ENCODE data around the gene PPP1R9B. TPM values are rescaled to one million over a fixed set of nuclear protein-coding genes. Genes with fewer than 3 reads are reported as not detected.

PPP1R9B gene
- total and polyA plus RNA-seq, 3 experiments from 2014 or later: 1.7 to 89.0 (median 86.9) TPM

DNA sequence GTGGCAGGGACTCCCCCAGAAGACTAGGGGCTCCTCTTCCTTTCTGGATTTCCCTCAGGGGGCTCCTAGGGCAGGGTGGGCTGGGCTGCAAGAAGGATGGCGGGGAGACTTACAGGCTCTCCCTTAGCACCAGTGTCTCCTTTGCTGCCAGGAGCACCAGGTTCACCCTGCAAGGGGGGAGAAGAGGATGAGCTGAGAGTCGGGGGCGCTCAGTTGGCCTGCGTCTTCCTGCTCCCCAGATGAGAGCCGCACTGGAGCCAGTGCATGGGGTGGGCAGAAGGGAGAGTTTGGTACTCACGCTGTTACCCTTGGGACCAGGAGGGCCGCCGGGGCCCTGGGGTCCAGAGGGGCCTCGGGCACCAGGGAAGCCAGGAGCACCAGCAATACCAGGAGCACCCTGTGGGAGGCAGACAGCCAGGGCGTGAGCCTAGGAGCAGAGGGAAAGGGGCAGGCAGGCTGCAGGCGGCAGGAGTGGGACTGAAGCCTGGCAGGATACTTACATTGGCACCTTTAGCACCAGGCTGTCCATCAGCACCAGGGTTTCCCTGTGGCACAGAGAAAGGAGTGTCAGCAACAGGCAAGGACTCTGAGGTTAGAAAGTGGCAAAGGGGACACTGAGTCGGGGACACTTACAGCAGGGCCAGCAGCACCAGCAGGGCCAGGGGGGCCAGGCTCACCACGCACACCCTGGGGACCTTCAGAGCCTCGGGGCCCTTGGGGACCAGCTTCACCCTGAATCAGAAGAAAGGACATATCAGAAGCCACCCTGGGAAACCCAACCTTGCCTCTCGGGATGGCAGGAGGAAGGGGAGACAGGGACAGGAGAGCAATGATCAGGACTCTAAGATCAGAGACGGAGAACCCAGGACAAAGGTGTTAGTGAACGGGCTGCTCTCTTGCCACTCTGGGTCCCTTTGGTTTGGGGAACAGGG is 44.7 kb upstream of the PPP1R9B start:
- Histone ChIP-seq H3K4me1 (ENCODE audit: insufficient read depth, low read length) (peaks cover 5% of the 10 kb centered on the region), H3K9me3 (ENCODE audit: low read length) (no peaks in the 10 kb centered on the region), H3K27ac (ENCODE audit: low read depth, low read length) (no peak overlapping the region), H3K36me3 (ENCODE audit: insufficient read depth, low read length) (no peaks in the 10 kb centered on the region), H3K4me3 (ENCODE audit: low read length) (no peak overlapping the region), H3K27me3 (ENCODE audit: insufficient read depth, low read length, poor library complexity, severe bottlenecking) (peaks cover 3% of the 10 kb centered on the region)
- Mint-ChIP-seq H3K27ac (peak overlapping the region in 2 of 8 donors; percentile 4 to 7), H3K9me3 (no peaks in the 10 kb centered on the region), H3K4me1 (peaks cover 5 to 16% (median 7%) of the 10 kb centered on the region in 3 donors), H3K4me3 (no peak overlapping the region), H3K36me3 (no peaks in the 10 kb centered on the region), H3K27me3 (peaks cover 5 to 10% of the 10 kb centered on the region in 2 donors)
- no peak for DNase-seq
- ChIA-PET POLR2A (no interaction called here), CTCF (no interaction called here)

DNA sequence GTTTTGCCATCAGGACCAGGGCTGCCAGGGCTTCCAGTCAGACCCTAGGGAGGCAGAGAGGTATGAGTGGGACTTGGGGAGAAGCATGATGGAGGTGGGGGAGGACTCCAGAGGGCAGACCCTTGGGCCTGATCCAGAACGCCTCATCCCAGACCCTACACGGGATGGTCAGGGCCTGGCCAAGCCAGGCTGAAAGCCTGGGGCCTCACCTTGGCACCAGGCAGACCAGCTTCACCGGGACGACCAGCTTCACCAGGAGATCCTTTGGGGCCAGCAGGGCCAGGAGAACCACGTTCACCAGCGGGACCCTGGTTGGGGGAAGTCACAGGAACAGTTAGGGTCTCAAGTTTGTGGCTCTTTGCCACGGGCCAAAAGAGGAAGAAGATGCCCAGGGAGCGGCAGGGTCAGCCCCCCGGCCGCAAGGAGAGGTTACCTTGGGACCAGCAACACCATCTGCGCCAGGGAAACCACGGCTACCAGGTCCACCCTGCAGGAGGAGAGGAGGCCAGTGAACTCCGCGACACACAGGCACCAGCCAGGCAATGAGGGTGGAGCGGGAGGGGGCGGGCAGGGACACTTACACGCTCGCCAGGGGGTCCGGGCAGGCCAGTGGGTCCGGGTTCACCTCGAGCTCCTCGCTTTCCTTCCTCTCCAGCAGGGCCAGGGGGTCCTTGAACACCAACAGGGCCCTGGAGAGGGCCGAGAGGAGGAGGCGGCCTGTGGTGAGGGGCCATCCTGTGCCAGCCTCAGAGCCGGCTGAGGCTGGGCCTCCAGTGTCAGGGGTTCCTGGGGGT is 43.9 kb upstream of the PPP1R9B start:
- Mint-ChIP-seq H3K9me3 (no peaks in the 10 kb centered on the region), H3K4me1 (peaks cover 0 to 10% (median 3%) of the 10 kb centered on the region in 3 donors), H3K27me3 (peaks cover 5 to 10% of the 10 kb centered on the region in 2 donors), H3K4me3 (no peak overlapping the region), H3K36me3 (no peaks in the 10 kb centered on the region), H3K27ac (peak overlapping the region in 1 of 8 donors; percentile 54)
- H3K9me3 ChIP-seq (ENCODE audit: low read length): no peaks in the 10 kb centered on the region
- ChIA-PET CTCF (no interaction called here), POLR2A (no interaction called here)
- no peak for DNase-seq
- H3K27ac ChIP-seq (ENCODE audit: low read depth, low read length): no peak overlapping the region
- no peaks in the 10 kb centered on the region for H3K27me3 ChIP-seq (ENCODE audit: insufficient read depth, low read length, poor library complexity, severe bottlenecking)
- no peaks in the 10 kb centered on the region for H3K36me3 ChIP-seq (ENCODE audit: insufficient read depth, low read length)
- H3K4me3 ChIP-seq (ENCODE audit: low read length): no peak overlapping the region
- no peaks in the 10 kb centered on the region for H3K4me1 ChIP-seq (ENCODE audit: insufficient read depth, low read length)

DNA sequence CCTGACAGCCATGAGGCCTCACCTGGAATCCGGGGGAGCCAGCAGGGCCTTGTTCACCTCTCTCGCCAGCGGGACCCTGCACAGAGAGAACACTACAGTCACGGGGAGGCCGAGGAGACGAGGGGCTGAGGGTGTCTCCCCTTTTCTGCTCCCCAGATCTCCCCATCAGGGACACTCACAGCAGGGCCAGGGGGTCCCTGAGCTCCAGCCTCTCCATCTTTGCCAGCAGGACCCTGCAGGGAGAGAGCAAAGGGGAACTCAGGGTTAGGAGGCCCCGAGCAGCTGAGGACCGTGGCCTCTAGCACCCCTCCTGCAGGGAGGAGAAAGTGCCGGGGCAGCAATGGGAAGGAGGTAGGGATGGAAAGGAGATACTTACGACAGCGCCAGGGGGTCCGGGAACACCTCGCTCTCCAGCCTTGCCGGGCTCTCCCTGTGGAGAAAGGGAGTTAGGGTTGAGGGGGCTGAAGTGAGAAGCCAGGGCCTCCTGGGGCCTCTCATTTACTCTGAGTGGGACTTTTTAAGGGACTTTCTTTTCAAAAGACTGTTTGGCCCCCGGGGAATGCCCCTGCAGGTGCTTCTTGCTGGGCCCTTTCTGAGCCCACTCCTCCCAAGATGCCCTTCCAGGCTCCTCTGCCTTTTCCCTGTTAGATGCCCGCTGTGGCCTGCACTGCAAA is 42.3 kb upstream of the PPP1R9B start:
- no peaks in the 10 kb centered on the region for H3K9me3 Mint-ChIP-seq

DNA sequence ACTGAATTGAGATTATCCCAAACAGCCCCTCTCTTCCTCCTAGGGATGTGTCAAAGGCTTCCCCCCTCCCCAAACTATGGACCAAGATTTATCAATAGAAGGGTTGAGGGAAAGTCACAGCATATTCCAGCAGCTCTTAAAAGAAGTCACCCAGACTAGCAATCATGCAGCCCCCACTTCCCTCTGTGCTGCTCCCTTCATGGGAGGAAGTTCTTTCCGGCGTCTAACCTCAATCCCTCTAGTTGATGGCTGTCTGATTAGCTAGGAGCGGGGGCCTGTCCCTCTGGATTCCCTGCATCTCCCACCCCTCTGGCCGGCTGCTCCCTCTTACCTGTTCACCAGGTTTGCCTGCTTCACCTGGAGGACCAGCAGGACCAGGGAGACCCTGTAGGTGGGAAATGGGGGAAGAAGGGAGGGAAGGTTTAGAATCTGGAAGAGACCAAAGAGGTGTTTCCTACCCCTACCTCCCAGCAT is 41.7 kb upstream of the PPP1R9B start:
- Histone ChIP-seq H3K36me3 (ENCODE audit: insufficient read depth, low read length) (no peaks in the 10 kb centered on the region), H3K27ac (ENCODE audit: low read depth, low read length) (no peak overlapping the region), H3K9me3 (ENCODE audit: low read length) (no peaks in the 10 kb centered on the region), H3K27me3 (ENCODE audit: insufficient read depth, low read length, poor library complexity, severe bottlenecking) (no peaks in the 10 kb centered on the region), H3K4me1 (ENCODE audit: insufficient read depth, low read length) (no peaks in the 10 kb centered on the region), H3K4me3 (ENCODE audit: low read length) (no peak overlapping the region)
- Mint-ChIP-seq H3K36me3 (no peaks in the 10 kb centered on the region), H3K4me1 (no peaks in the 10 kb centered on the region), H3K4me3 (no peak overlapping the region), H3K9me3 (no peaks in the 10 kb centered on the region), H3K27me3 (peaks cover 0 to 2% of the 10 kb centered on the region in 2 donors), H3K27ac (peak overlapping the region in 1 of 8 donors; percentile 57)
- ChIA-PET CTCF (no interaction called here), POLR2A (no interaction called here)
- no peak for DNase-seq

More for the DNA sequence above, 42.3 kb upstream of the PPP1R9B start:
- H3K27me3 ChIP-seq (ENCODE audit: insufficient read depth, low read length, poor library complexity, severe bottlenecking): no peaks in the 10 kb centered on the region
- no peak overlapping the region for H3K27ac ChIP-seq (ENCODE audit: low read depth, low read length)
- ChIA-PET POLR2A (no interaction called here), CTCF (no interaction called here)
- H3K36me3 ChIP-seq (ENCODE audit: insufficient read depth, low read length): no peaks in the 10 kb centered on the region
- H3K4me3 ChIP-seq (ENCODE audit: low read length): no peak overlapping the region
- peak overlapping the region in 1 of 8 donors; percentile 10 for H3K27ac Mint-ChIP-seq
- no peaks in the 10 kb centered on the region for H3K4me1 Mint-ChIP-seq
- peaks cover 0 to 2% of the 10 kb centered on the region in 2 donors for H3K27me3 Mint-ChIP-seq
- no peaks in the 10 kb centered on the region for H3K9me3 ChIP-seq (ENCODE audit: low read length)
- DNase-seq: no peak
- no peaks in the 10 kb centered on the region for H3K4me1 ChIP-seq (ENCODE audit: insufficient read depth, low read length)
- no peak overlapping the region for H3K4me3 Mint-ChIP-seq
- no peaks in the 10 kb centered on the region for H3K36me3 Mint-ChIP-seq

DNA sequence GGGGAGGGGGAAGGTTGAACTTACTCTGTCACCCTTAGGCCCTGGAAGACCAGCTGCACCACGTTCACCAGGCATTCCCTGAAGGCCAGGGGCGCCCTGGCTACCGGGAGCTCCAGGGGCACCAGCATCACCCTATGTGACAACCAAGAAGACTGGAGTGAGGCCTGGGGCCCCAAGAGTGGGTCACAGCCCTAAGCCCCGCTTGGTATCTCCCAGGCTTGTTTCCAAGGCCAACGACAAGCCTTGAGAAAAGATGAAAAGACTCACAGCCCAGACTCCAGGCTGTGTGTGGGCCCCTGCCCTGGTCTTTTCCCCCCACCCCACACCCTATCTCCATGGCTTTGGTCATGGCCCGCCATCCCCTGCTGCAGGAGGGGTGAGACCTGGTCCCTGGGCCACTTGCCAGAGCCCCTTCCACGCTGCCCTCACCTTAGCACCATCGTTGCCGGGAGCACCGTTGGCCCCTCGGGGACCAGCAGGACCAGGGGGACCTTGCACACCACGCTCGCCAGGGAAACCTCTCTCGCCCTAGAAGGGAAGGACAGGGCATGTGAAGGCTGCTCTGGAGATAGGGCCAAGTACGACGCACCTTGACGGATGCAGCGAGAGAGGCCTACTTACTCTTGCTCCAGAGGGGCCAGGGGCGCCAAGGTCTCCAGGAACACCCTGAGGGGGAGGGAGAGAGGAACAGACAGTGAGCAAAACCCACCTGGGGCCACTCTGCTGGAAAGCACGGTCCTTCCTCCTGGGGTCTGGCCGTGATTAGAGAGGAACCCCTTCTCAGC is 41.1 kb upstream of the PPP1R9B start:
- no peak for DNase-seq
- H3K27ac ChIP-seq (ENCODE audit: low read depth, low read length): no peak overlapping the region
- H3K4me1 Mint-ChIP-seq: no peaks in the 10 kb centered on the region
- ChIA-PET POLR2A (no interaction called here), CTCF (interaction anchor here (1.4 kb wide), 1 partner anchor 8 kb away, joined by 4 read pairs; no protein-coding TSS in a partner anchor)
- no peaks in the 10 kb centered on the region for H3K4me1 ChIP-seq (ENCODE audit: insufficient read depth, low read length)
- no peak overlapping the region for H3K4me3 Mint-ChIP-seq
- H3K9me3 Mint-ChIP-seq: no peaks in the 10 kb centered on the region
- no peaks in the 10 kb centered on the region for H3K36me3 Mint-ChIP-seq
- H3K9me3 ChIP-seq (ENCODE audit: low read length): no peaks in the 10 kb centered on the region
- no peaks in the 10 kb centered on the region for H3K27me3 ChIP-seq (ENCODE audit: insufficient read depth, low read length, poor library complexity, severe bottlenecking)
- H3K4me3 ChIP-seq (ENCODE audit: low read length): no peak overlapping the region
- H3K36me3 ChIP-seq (ENCODE audit: insufficient read depth, low read length): no peaks in the 10 kb centered on the region
- peaks cover 0 to 2% of the 10 kb centered on the region in 2 donors for H3K27me3 Mint-ChIP-seq
- no peak overlapping the region for H3K27ac Mint-ChIP-seq

DNA sequence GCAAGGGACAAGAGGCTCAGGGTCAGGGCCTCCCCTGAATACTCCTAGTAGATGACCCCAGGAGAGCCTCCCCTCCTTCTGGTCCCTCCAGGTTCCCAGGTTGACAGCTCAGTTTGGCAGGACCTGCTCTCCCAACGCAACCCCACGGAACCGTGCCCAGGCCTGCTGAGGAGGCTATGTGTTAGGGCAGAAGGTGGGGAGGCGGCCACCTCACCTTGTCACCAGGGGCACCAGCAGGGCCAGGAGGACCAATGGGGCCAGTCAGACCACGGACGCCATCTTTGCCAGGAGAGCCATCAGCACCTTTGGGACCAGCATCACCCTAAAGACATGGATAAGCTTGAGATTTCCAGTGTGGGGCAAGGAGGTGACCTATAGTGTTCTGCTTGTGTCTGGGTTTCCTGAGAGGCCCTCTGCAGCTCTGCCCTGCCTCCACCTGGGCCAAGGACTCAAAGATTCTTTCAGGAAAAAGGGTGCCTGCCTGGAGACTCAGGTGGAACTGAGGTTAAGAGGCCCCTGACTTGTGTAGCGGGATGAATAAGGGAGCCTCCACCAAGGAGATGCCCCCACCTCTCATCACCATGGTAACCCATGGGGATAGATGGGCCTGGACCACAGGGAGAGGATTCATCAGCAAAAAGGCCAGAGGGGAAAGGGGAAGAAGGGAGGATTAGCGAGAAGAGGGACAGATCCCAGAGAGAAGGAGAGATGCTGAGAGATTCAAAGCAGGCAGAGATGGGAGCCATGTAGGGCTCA is 40.3 kb upstream of the PPP1R9B start:
- no peaks in the 10 kb centered on the region for H3K9me3 ChIP-seq (ENCODE audit: low read length)
- Mint-ChIP-seq H3K36me3 (no peaks in the 10 kb centered on the region), H3K9me3 (no peaks in the 10 kb centered on the region), H3K4me1 (no peaks in the 10 kb centered on the region), H3K27me3 (peaks cover 0 to 2% of the 10 kb centered on the region in 2 donors), H3K27ac (peak overlapping the region in 2 of 8 donors; percentile 84 to 85), H3K4me3 (no peak overlapping the region)
- CTCF ChIA-PET: interaction anchor here (1.4 kb wide), 1 partner anchor 9 kb away, joined by 4 read pairs; no protein-coding TSS in a partner anchor
- DNase-seq: no peak
- no peak overlapping the region for H3K4me3 ChIP-seq (ENCODE audit: low read length)
- H3K27me3 ChIP-seq (ENCODE audit: insufficient read depth, low read length, poor library complexity, severe bottlenecking): no peaks in the 10 kb centered on the region
- no peaks in the 10 kb centered on the region for H3K4me1 ChIP-seq (ENCODE audit: insufficient read depth, low read length)
- H3K36me3 ChIP-seq (ENCODE audit: insufficient read depth, low read length): no peaks in the 10 kb centered on the region
- POLR2A ChIA-PET: no interaction called here
- no peak overlapping the region for H3K27ac ChIP-seq (ENCODE audit: low read depth, low read length)

DNA sequence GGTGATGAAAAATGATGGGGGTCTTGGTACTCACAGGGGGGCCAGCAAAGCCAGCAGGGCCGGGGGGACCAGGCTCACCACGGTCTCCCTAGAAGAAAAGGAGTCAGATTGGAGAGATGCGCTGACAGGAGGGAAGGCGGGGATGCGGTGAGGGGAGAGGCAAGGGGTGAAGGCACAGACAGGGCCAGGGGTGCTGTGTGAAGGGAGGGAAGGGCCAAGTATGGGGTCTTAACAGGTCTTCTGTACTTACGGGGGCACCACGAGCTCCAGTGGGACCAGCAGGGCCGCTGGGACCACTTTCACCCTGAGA is 39.8 kb upstream of the PPP1R9B start:
- H3K4me1 ChIP-seq (ENCODE audit: insufficient read depth, low read length): no peaks in the 10 kb centered on the region
- no peaks in the 10 kb centered on the region for H3K36me3 Mint-ChIP-seq
- no peak overlapping the region for H3K4me3 Mint-ChIP-seq
- H3K27ac Mint-ChIP-seq: no peak overlapping the region
- no peak overlapping the region for H3K27ac ChIP-seq (ENCODE audit: low read depth, low read length)
- ChIA-PET CTCF (interaction anchor here (1.4 kb wide), 1 partner anchor 10 kb away, joined by 4 read pairs; no protein-coding TSS in a partner anchor), POLR2A (no interaction called here)
- no peaks in the 10 kb centered on the region for H3K9me3 Mint-ChIP-seq
- H3K36me3 ChIP-seq (ENCODE audit: insufficient read depth, low read length): no peaks in the 10 kb centered on the region
- H3K9me3 ChIP-seq (ENCODE audit: low read length): no peaks in the 10 kb centered on the region
- no peaks in the 10 kb centered on the region for H3K4me1 Mint-ChIP-seq
- DNase-seq: no peak
- H3K4me3 ChIP-seq (ENCODE audit: low read length): no peak overlapping the region
- no peaks in the 10 kb centered on the region for H3K27me3 ChIP-seq (ENCODE audit: insufficient read depth, low read length, poor library complexity, severe bottlenecking)
- H3K27me3 Mint-ChIP-seq: peaks cover 0 to 2% of the 10 kb centered on the region in 2 donors
